Activated B cell treated with CpG ODN at 0.5 μM for 24 hours (primary cell): Measurements from ENCODE around the gene EEF1AKMT2. TPM values are rescaled to one million over a fixed set of nuclear protein-coding genes. Genes with fewer than 3 reads are reported as not detected.

Experiments
- total RNA-seq: library from RNA; stranded (reverse); gene quantifications from 2 replicates; pipeline ENCODE4 v1.2.3, GENCODE V29; 2022

EEF1AKMT2 gene
- total RNA-seq, 1 donor from 2014 or later = 16.5 TPM

Other genes with a start within 250 kb of the EEF1AKMT2 start
- 70.9 and 73.9 TPM in 2 replicates for gene FAM53B, start 47.5 kb downstream of the EEF1AKMT2 start, total RNA-seq
- gene ABRAXAS2, start 9.9 kb upstream of the EEF1AKMT2 start, total RNA-seq = 22.5 and 23.9 TPM in 2 replicates
- 17.7 and 17.8 TPM in 2 replicates for gene ZRANB1, start 150.2 kb upstream of the EEF1AKMT2 start, total RNA-seq